Measurements from ENCODE around the gene CISH.
A peak's percentile ranks its signal among the peaks of the same experiment; 100 is the strongest.

The CISH gene

DNA sequence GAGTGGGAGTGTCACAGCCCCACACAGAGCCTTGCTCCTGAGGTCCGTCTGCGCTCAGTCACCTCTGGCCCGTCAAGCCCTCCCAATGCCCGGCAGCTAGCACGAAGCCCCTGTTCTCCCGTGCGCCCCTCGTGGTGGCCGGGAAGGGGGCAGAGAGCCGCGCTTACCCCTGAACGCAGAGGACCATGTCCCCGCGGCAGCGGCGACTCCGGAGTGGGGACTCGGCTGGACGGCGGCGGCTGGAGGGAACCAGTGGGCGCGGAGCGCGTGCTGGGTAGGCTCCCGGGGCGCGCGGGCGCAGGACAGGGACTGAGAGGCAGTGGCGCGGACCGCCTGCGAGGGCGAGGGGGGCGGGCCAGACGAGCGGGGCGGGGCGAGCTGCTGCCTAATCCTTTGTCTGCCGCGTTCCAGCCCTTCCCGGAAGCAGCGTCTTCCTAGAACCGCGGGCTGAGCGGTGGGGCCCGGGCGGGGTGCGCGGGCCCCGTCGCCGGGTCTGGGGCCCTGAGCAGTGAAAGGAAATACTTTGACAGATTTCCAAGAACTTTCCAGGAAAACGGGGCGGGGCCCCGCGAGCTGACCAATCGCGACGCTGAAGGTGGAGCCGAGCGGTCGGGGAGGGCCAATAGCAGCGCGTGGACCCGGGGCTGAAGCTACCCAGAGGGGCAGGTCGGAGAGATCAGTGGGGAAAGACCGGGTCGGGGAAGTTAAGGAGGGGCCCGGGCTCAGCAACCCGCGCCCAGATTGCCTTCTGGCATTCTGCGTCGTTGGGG lies at the start of gene CISH:
Gene CISH (minus strand): TSS at position 311 of the 770 bp plus-strand sequence. CDS start 124 bp downstream, at position 187.
- Histone ChIP-seq H3K9me3 (replicated peaks in 1 of 11) (no peaks in the 10 kb centered on the region), H3K4me2 (peak within 1 kb of the TSS; percentile 97 to 100 (median 100)), H3K4me3 (peak within 1 kb of the TSS; percentile 63 to 98 (median 87)), H3K9ac (peak within 1 kb of the TSS; percentile 88 to 95 (median 93)), H3K27ac (peak within 1 kb of the TSS; percentile 81 to 95 (median 92)), H3K36me3 (peaks cover 10 to 41% (median 39%) of the 10 kb centered on the region in 11 experiments; a peak in 21 of 22 replicates), H4K20me1 (peaks cover 5 to 48% (median 45%) of the 10 kb centered on the region in 11 experiments; a peak in 21 of 22 replicates), H3K4me1 (peaks cover 56 to 79% (median 77%) of the 10 kb centered on the region in 10 experiments), H3K27me3 (peaks cover 0 to 13% (median 0%) of the 10 kb centered on the region in 11 experiments; a peak in 3 of 22 replicates)
- TF ChIP-seq Cebpa-rat (IDR thresholded peaks at IDR 0.05) = no peak

- Histone ChIP-seq H3K27me3 (no peaks in the 10 kb centered on the region), H3K4me1 (peaks cover 0 to 21% (median 7%) of the 10 kb centered on the region in 10 experiments; a peak in 11 of 20 replicates), H3K9me3 (replicated peaks in 1 of 11) (no peaks in the 10 kb centered on the region), H3K4me3 (no peak overlapping the region), H3K4me2 (no peak overlapping the region), H3K27ac (no peak overlapping the region), H4K20me1 (peaks cover 0 to 4% (median 0%) of the 10 kb centered on the region in 11 experiments; a peak in 1 of 22 replicates), H3K36me3 (no peaks in the 10 kb centered on the region), H3K9ac (no peak overlapping the region)
- no peak for TF ChIP-seq Cebpa-rat (IDR thresholded peaks at IDR 0.05)
Observed at GRCh38 chr3:50660386-50660785, 48.8 kb upstream of the CISH start.

DNA sequence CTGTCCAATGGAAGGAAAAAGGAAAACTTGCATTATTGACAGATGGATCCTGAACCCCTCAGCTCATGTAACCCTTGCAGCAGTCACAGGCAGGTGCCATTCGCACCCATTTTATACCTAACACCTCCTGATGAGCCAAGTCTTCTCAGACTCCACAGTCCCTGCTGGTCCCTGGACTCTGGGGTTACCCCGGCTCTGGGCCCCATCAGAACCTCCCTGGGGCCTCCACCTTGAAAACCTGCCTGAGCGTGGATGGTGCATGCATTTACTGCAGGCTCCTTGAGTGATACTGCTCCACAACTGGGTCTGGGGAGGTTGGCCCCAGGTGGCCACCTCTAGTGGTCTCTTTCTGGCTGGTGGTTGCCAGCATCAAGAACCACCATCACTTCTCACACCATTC lies 47.3 kb upstream of the CISH start:
- no peaks in the 10 kb centered on the region for H3K27me3 ChIP-seq
- H4K20me1 ChIP-seq = peaks cover 0 to 9% (median 0%) of the 10 kb centered on the region in 11 experiments; a peak in 3 of 22 replicates
- no peak overlapping the region for H3K9ac ChIP-seq
- H3K4me2 ChIP-seq = no peak overlapping the region
- H3K36me3 ChIP-seq = no peaks in the 10 kb centered on the region
- H3K27ac ChIP-seq = no peak overlapping the region
- peaks cover 0 to 15% (median 0%) of the 10 kb centered on the region in 10 experiments; a peak in 5 of 20 replicates for H3K4me1 ChIP-seq
- H3K4me3 ChIP-seq = no peak overlapping the region
- no peak for TF ChIP-seq Cebpa-rat (IDR thresholded peaks at IDR 0.05)
- H3K9me3 ChIP-seq (replicated peaks in 1 of 11) = no peaks in the 10 kb centered on the region

DNA sequence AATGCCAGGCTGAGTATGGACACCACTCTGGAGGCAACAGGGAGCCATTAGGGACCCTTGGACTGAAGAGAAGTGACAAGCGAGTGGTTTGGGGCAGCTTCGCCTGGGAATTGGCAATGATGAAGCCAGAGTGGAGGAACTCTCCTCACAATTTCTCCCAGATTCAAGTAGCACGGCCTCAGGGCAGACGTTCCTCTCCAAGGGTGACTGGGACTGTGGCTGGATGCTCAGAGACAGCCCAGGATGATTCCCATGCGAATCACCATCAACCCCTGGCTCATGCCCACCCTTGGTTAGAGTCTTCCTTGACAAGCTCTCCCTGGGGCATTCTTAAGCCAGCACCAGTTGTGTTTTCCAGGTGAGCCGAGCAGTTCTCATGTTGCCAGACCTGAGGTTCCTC lies 46.8 kb upstream of the CISH start:
- Histone ChIP-seq H3K36me3 (no peaks in the 10 kb centered on the region), H3K4me1 (peaks cover 0 to 12% (median 0%) of the 10 kb centered on the region in 10 experiments; a peak in 5 of 20 replicates), H3K27me3 (no peaks in the 10 kb centered on the region), H3K4me3 (no peak overlapping the region), H3K4me2 (no peak overlapping the region), H4K20me1 (peaks cover 0 to 9% (median 0%) of the 10 kb centered on the region in 11 experiments; a peak in 5 of 22 replicates), H3K9me3 (replicated peaks in 1 of 11) (no peaks in the 10 kb centered on the region), H3K27ac (no peak overlapping the region), H3K9ac (no peak overlapping the region)
- TF ChIP-seq Cebpa-rat (IDR thresholded peaks at IDR 0.05) = no peak

- Histone ChIP-seq H3K27ac (no peak overlapping the region), H3K4me1 (peaks cover 0 to 6% (median 0%) of the 10 kb centered on the region in 10 experiments; a peak in 4 of 20 replicates), H3K4me2 (no peak overlapping the region), H3K36me3 (no peaks in the 10 kb centered on the region), H3K9ac (no peak overlapping the region), H3K27me3 (no peaks in the 10 kb centered on the region), H4K20me1 (peaks cover 0 to 12% (median 1%) of the 10 kb centered on the region in 11 experiments; a peak in 6 of 22 replicates), H3K4me3 (no peak overlapping the region), H3K9me3 (replicated peaks in 1 of 11) (no peaks in the 10 kb centered on the region)
- TF ChIP-seq Cebpa-rat (IDR thresholded peaks at IDR 0.05) = no peak
Observed at GRCh38 chr3:50657816-50658215, 46.2 kb upstream of the CISH start.

DNA sequence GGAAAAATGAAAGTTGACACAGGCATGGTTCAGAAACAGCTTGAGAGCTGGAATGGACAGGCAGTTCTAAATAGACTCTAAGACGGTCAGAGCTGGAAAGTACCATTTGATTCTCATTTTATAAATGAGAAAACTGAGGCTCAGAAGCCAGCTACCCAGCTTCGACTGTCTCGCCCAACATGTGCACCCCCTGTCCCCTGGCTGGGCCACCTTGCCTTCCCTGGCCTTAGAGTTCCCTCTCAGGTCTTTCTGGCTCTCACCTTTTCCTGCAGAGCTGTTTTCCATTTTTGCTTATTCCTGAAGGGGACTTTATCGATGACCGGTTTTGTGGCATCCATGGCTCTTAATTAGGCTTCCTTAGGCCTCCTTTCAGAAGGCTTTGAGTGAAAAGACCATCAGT lies 45.8 kb upstream of the CISH start:
- Histone ChIP-seq H3K4me3 (no peak overlapping the region), H3K9ac (no peak overlapping the region), H3K9me3 (replicated peaks in 1 of 11) (no peaks in the 10 kb centered on the region), H4K20me1 (peaks cover 0 to 17% (median 5%) of the 10 kb centered on the region in 11 experiments; a peak in 7 of 22 replicates), H3K36me3 (no peaks in the 10 kb centered on the region), H3K4me2 (no peak overlapping the region), H3K27ac (no peak overlapping the region), H3K4me1 (peaks cover 0 to 2% (median 0%) of the 10 kb centered on the region in 10 experiments; a peak in 2 of 20 replicates), H3K27me3 (no peaks in the 10 kb centered on the region)
- no peak for TF ChIP-seq Cebpa-rat (IDR thresholded peaks at IDR 0.05)

GRCh38 chr3:50656417-50657195 lies 45.0 kb upstream of the CISH start:
- Histone ChIP-seq H3K4me3 (no peak overlapping the region), H3K4me1 (no peaks in the 10 kb centered on the region), H3K4me2 (no peak overlapping the region), H3K9ac (no peak overlapping the region), H3K36me3 (peaks cover 0 to 3% (median 0%) of the 10 kb centered on the region in 11 experiments; a peak in 1 of 22 replicates), H3K27ac (no peak overlapping the region), H4K20me1 (peaks cover 0 to 23% (median 6%) of the 10 kb centered on the region in 11 experiments; a peak in 7 of 22 replicates), H3K9me3 (replicated peaks in 1 of 11) (no peaks in the 10 kb centered on the region), H3K27me3 (no peaks in the 10 kb centered on the region)
- TF ChIP-seq Cebpa-rat (IDR thresholded peaks at IDR 0.05) = no peak

GRCh38 chr3:50655009-50655830 lies 43.6 kb upstream of the CISH start:
- Histone ChIP-seq H3K4me1 (no peaks in the 10 kb centered on the region), H3K36me3 (peaks cover 0 to 14% (median 2%) of the 10 kb centered on the region in 11 experiments; a peak in 7 of 22 replicates), H3K27me3 (no peaks in the 10 kb centered on the region), H4K20me1 (peaks cover 0 to 32% (median 6%) of the 10 kb centered on the region in 11 experiments; a peak in 7 of 22 replicates), H3K9me3 (replicated peaks in 1 of 11) (no peaks in the 10 kb centered on the region), H3K4me2 (no peak overlapping the region), H3K27ac (no peak overlapping the region), H3K9ac (no peak overlapping the region), H3K4me3 (no peak overlapping the region)
- no peak for TF ChIP-seq Cebpa-rat (IDR thresholded peaks at IDR 0.05)

All from BLaER1 treated with 17β-estradiol and CSF1 and Interleukin-3, amounts not matched to agents 10 nM and 100 nM (cell line).